AG04450 (cell line): ENCODE measurements around the gene NUP35. TPM values are rescaled to one million over a fixed set of nuclear protein-coding genes. Genes with fewer than 3 reads are reported as not detected.

Source experiments
- CTCF ChIA-PET: fragments of 300-600, 350-600 bp; formaldehyde crosslinking; extraction: SDS; loops from one replicate; lab custom pipeline; 2022; ENCODE audit warnings: antibody characterized with exemption, inconsistent platforms; lab: Charles Lee
- POLR2A ChIA-PET: fragments of 350-600 bp; formaldehyde crosslinking; extraction: SDS; loops from one replicate; lab custom pipeline; 2021; ENCODE audit warnings: antibody characterized with exemption, inconsistent platforms; lab: Yijun Ruan, JAX
- DNase-seq: peaks from one replicate; pipeline ENCODE4 v3.0.0-alpha.2; 2011; ENCODE audit warnings: low read depth, low spot score
- H3K27ac ChIP-seq: one replicate; pipeline ENCODE4 v1.5.1; 2012; ENCODE audit warnings: low read depth, low read length, control low read depth
- H3K27me3 ChIP-seq: one replicate; pipeline ENCODE4 v1.6.0; 2012; ENCODE audit warnings: low read length; ENCODE audit not compliant: control insufficient read depth, insufficient read depth
- H3K4me3 ChIP-seq: 2 replicates; pipeline ENCODE4 v1.5.1; 2011; ENCODE audit warnings: mild to moderate bottlenecking, low read depth, low read length, control low read depth
- H3K9me3 ChIP-seq: 2 replicates; pipeline ENCODE4 v1.5.1; 2012; ENCODE audit warnings: low read length; ENCODE audit not compliant: control insufficient read depth, insufficient read depth
- polyA plus RNA-seq: library from polyadenylated mRNA; depleted of rRNA; stranded (reverse); fragments of >200 nt; gene quantifications from 2 replicates; pipeline ENCODE4 v1.2.3, GENCODE V29; 2011; rRNA removed
- TF ChIP-seq, protein P1 (sequence below): IDR thresholded peaks from 2 replicates; pipeline ENCODE4 v1.5.1; 2011; ENCODE audit warnings: low read depth, low read length, control low read depth, inconsistent platforms

NUP35 gene
- polyA plus RNA-seq, 1 experiment: 10.5 TPM

DNA sequence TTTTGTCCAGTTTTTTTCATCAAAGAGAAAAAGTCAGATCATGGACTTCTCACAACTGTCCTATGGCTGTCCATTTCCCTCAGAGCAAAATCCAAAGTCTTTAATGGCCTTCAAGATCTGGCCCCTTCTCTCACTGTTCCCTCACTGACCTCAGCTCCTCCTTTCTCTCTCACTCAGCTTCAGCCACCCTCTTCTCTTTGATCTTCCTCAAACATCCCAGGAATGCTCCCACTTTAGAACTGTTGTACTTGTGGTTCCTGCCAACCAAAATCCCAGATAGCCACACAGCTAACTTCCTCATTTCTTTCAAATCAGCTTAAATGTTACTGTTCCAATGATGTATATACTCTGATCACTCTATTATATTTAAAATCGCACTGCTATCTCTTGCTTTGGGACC lies 82.9 kb downstream of the NUP35 start:
- DNase-seq: peak; percentile 11

DNA sequence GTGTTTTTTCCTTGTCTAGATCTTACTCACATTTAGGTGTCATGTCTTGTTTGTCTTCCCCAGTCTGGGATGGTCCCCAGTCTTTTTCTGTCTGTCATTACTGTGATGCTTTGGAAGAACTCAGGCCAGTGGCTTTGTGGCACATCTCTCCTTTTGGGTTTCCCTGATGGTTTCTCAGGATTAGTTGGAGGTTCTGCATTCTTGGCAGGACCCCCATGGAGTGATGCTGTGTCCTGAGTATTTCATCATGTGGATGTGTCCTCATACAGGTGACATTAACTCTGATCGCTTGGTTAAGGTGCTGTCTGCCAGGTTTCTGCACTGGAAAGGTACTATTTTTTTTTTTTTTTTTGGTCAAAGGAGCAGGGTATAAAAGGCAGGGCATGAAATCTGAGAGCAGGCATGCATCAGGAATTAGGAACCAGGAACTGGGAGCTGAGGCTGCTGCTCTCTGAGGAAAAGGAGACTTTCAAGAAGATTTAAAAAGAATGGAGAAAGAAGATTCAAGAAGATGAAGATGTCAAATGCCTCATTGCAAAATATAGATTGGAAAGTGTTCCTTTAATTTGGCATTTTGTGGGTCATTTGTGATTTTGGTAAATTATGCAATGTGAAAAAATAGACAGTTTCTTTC lies 85.3 kb downstream of the NUP35 start:
- no peak overlapping the region for H3K4me3 ChIP-seq
- H3K27ac ChIP-seq: no peak overlapping the region
- TF ChIP-seq, protein P1, sequence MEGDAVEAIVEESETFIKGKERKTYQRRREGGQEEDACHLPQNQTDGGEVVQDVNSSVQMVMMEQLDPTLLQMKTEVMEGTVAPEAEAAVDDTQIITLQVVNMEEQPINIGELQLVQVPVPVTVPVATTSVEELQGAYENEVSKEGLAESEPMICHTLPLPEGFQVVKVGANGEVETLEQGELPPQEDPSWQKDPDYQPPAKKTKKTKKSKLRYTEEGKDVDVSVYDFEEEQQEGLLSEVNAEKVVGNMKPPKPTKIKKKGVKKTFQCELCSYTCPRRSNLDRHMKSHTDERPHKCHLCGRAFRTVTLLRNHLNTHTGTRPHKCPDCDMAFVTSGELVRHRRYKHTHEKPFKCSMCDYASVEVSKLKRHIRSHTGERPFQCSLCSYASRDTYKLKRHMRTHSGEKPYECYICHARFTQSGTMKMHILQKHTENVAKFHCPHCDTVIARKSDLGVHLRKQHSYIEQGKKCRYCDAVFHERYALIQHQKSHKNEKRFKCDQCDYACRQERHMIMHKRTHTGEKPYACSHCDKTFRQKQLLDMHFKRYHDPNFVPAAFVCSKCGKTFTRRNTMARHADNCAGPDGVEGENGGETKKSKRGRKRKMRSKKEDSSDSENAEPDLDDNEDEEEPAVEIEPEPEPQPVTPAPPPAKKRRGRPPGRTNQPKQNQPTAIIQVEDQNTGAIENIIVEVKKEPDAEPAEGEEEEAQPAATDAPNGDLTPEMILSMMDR: no peak
- ChIA-PET CTCF (no interaction called here), POLR2A (no interaction called here)
- no peak for DNase-seq
- H3K9me3 ChIP-seq: no peaks in the 10 kb centered on the region; the same call in 1 of the 2 replicates
- H3K27me3 ChIP-seq: no peaks in the 10 kb centered on the region

More for the DNA sequence above, 82.9 kb downstream of the NUP35 start:
- TF ChIP-seq, protein P1: no peak
- POLR2A ChIA-PET: no interaction called here
- CTCF ChIA-PET: no interaction called here
- Histone ChIP-seq H3K27me3 (no peaks in the 10 kb centered on the region), H3K4me3 (no peak overlapping the region), H3K27ac (no peak overlapping the region), H3K9me3 (no peaks in the 10 kb centered on the region; the same call in 1 of the 2 replicates)

Other genes with a start within 250 kb of the NUP35 start
- 133 and 182 TPM in 2 replicates for gene NCKAP1, start 86.0 kb upstream of the NUP35 start, polyA plus RNA-seq
- 2.3 and 3.6 TPM in 2 replicates for gene DUSP19, start 45.7 kb upstream of the NUP35 start, polyA plus RNA-seq